HepG2 (cell line): Measurements from ENCODE around the gene CELF2. TPM values are rescaled to one million over a fixed set of nuclear protein-coding genes. Genes with fewer than 3 reads are reported as not detected.

Experiments used
- ATAC-seq: fragments of 200-7000 bp; cut with Tn5 transposase; 3 replicates; pipeline ENCODE4 v1.9.1; 2020; ENCODE audit warnings: mild to moderate bottlenecking, moderate library complexity
- BruUV-seq: library from RNA; stranded (reverse); fragments of 400-500 nt; replicated peaks from 2 replicates; lab custom pipeline; 2021; lab: Mats Ljungman, UMichigan
- CTCF ChIA-PET: fragments of 300-600 bp; formaldehyde crosslinking; extraction: SDS; loops from one replicate; lab custom pipeline; 2021; ENCODE audit warnings: low total read pairs, inconsistent platforms, low intra/inter-chr PET ratio; lab: Yijun Ruan, JAX
- POLR2A ChIA-PET: fragments of 350-600 bp; sonication (Branson Sonifier 250); formaldehyde crosslinking; loops from one replicate; lab custom pipeline; 2020; ENCODE audit warnings: antibody characterized with exemption, inconsistent platforms; lab: Yijun Ruan, JAX
- DNase-seq: peaks from one replicate; pipeline ENCODE4 v3.0.0-alpha.2; 2015; ENCODE audit warnings: low spot score
- FAIRE-seq: peaks from 3 replicates; lab custom pipeline; 2011; peaks lifted over from hg19 to GRCh38; lab: Jason Lieb, UNC
- H2AFZ ChIP-seq: one replicate; pipeline ENCODE4 v1.6.1; 2011; ENCODE audit warnings: low read length, inconsistent platforms
- H3K27ac ChIP-seq: fragments of 300-600 bp; 3 replicates; pipeline ENCODE4 v1.8.0; 2011; ENCODE audit warnings: mixed run types, mild to moderate bottlenecking, mixed read lengths, low read length, inconsistent platforms; ENCODE audit not compliant: insufficient read depth; ENCODE audit errors: extremely low read length
- H3K27me3 ChIP-seq, 2 experiments: fragments of 200-600 bp in 1 of 2; 2 replicates in 1 of 2; 3 replicates in 1 of 2; pipeline versions ENCODE4 v1.6.0 to v1.8.0; 2011; ENCODE audit warnings: low read length in 2 of 2, mild to moderate bottlenecking in 2 of 2, moderate library complexity in 2 of 2, inconsistent platforms in 1 of 2; ENCODE audit not compliant: insufficient read depth in 2 of 2, control insufficient read depth in 1 of 2
- H3K36me3 ChIP-seq, 2 experiments: fragments of 200-600 bp in 1 of 2; replicated peaks in 1 of 2; 2 replicates in 1 of 2; 3 replicates in 1 of 2; pipeline versions ENCODE4 v1.5.1 to v1.8.0; 2011; ENCODE audit warnings: low read length in 2 of 2, inconsistent platforms in 1 of 2; ENCODE audit not compliant: insufficient read depth in 2 of 2, control insufficient read depth in 1 of 2
- H3K4me1 ChIP-seq: 2 replicates; pipeline ENCODE4 v1.5.1; 2012; ENCODE audit warnings: low read length, inconsistent platforms; ENCODE audit not compliant: insufficient read depth
- H3K4me2 ChIP-seq: 2 replicates; pipeline ENCODE4 v1.6.0; 2011; ENCODE audit warnings: low read depth, low read length, inconsistent platforms
- H3K4me3 ChIP-seq, 3 experiments: fragments of 200-600 bp in 1 of 3; sonication (generic), shearing (Covaris generic) in 1 of 3; replicated peaks in 1 of 3; 2 replicates each; pipeline ENCODE4 v1.5.1; 2011 to 2016; ENCODE audit warnings: low read length in 3 of 3, inconsistent platforms in 2 of 3, low read depth in 2 of 3, mild to moderate bottlenecking in 2 of 3, control low read depth in 1 of 3, mixed read lengths in 1 of 3; ENCODE audit not compliant: insufficient read depth in 1 of 3
- H3K79me2 ChIP-seq: one replicate; pipeline ENCODE4 v1.6.1; 2011; ENCODE audit warnings: low read length, inconsistent platforms; ENCODE audit not compliant: insufficient read depth
- H3K9ac ChIP-seq: 2 replicates; pipeline ENCODE4 v1.6.0; 2011; ENCODE audit warnings: mild to moderate bottlenecking, low read depth, low read length, inconsistent platforms; ENCODE audit not compliant: insufficient read depth
- H3K9me3 ChIP-seq: 2 replicates; pipeline ENCODE4 v1.5.1; 2012; ENCODE audit warnings: mild to moderate bottlenecking, low read length
- H4K20me1 ChIP-seq: 2 replicates; pipeline ENCODE4 v1.6.0; 2011; ENCODE audit warnings: inconsistent platforms, mild to moderate bottlenecking, low read length, moderate library complexity; ENCODE audit not compliant: insufficient read depth
- FIP1L1 ChIP-seq: fragments of 200-400 bp; formaldehyde crosslinking; IDR thresholded peaks from 2 replicates; pipeline ENCODE4 v1.6.1; 2018; ENCODE audit warnings: low read depth, mild to moderate bottlenecking, low read length, moderate library complexity, borderline replicate concordance; ENCODE audit not compliant: insufficient read depth
- GATA4 ChIP-seq: sonication (generic); IDR thresholded peaks from 2 replicates; pipeline ENCODE4 v1.6.1; 2016; ENCODE audit warnings: antibody characterized with exemption, low read depth, borderline replicate concordance
- HNRNPH1 ChIP-seq: fragments of 200-400 bp; formaldehyde crosslinking; optimal IDR thresholded peaks from 2 replicates; pipeline ENCODE3; 2017; ENCODE audit warnings: mild to moderate bottlenecking, low read depth, low read length
- HOXA9 ChIP-seq: sonication (generic); formaldehyde crosslinking; IDR thresholded peaks from 2 replicates; pipeline ENCODE4 v1.8.1; 2022; ENCODE audit warnings: missing genetic modification reagents, mild to moderate bottlenecking, moderate library complexity, borderline replicate concordance
- KDM3A ChIP-seq: IDR thresholded peaks from 2 replicates; pipeline ENCODE4 v1.6.1; 2018; ENCODE audit warnings: low read depth, missing compliant biosample characterization
- KLF16 ChIP-seq, 2 experiments: sonication (generic) in 1 of 2; formaldehyde crosslinking in 1 of 2; IDR thresholded peaks; 2 replicates each; pipeline versions ENCODE4 v1.6.1 to v1.8.0; 2016 to 2023; ENCODE audit warnings: missing genetic modification reagents in 2 of 2, missing compliant biosample characterization in 1 of 2
- SETDB1 ChIP-seq: sonication (generic); formaldehyde crosslinking; IDR thresholded peaks from 2 replicates; pipeline ENCODE4 v1.5.1; 2020; ENCODE audit warnings: missing genetic modification reagents, mild to moderate bottlenecking, borderline replicate concordance
- XBP1 ChIP-seq: sonication (generic); formaldehyde crosslinking; IDR thresholded peaks from 2 replicates; pipeline ENCODE4 v1.5.0; 2020; ENCODE audit warnings: missing genetic modification reagents
- ZBTB20 ChIP-seq: sonication (generic); formaldehyde crosslinking; IDR thresholded peaks from 2 replicates; pipeline ENCODE4 v1.8.1; 2023; ENCODE audit warnings: missing genetic modification reagents, low read depth, mild to moderate bottlenecking, borderline replicate concordance
- ZNF205 ChIP-seq: IDR thresholded peaks from 2 replicates; pipeline ENCODE4 v1.6.1; 2018; ENCODE audit warnings: missing biosample characterization, missing genetic modification reagents
- ZNF510 ChIP-seq: sonication (generic); formaldehyde crosslinking; IDR thresholded peaks from 2 replicates; pipeline ENCODE4 v1.4.0; 2020; ENCODE audit warnings: low read depth, mild to moderate bottlenecking, missing genetic modification reagents
- ZNF563 ChIP-seq: sonication (generic); formaldehyde crosslinking; IDR thresholded peaks from 2 replicates; pipeline ENCODE4 v1.8.0; 2022; ENCODE audit warnings: mild to moderate bottlenecking, moderate library complexity, missing genetic modification reagents
- ZNF883 ChIP-seq: sonication (generic); formaldehyde crosslinking; IDR thresholded peaks from 2 replicates; pipeline ENCODE4 v1.5.1; 2020; ENCODE audit warnings: mild to moderate bottlenecking, missing genetic modification reagents; ENCODE audit errors: not compliant biosample characterization
- WGBS: methylation state at CpG from one replicate; pipeline ENCODE4 v1.1.6; 2017; ENCODE audit warnings: low lambda C conversion rate; 5-methylcytosine and 5-hydroxymethylcytosine counted together
- in situ Hi-C: cut with HindIII; loops from 2 replicates; pipeline ENCODE4 v1.10.0; 2017; ENCODE audit warnings: low pct_unique_long_range_greater_than_20kb; ENCODE audit not compliant: extremely low pct_ligation_motif_present
- intact Hi-C: fragments of 100-400 bp; cut with micrococcal nuclease; formaldehyde crosslinking; loops from one replicate; pipeline ENCODE4 v1.10.0; 2022; ENCODE audit not compliant: unreplicated experiment
- polyA plus RNA-seq, 8 experiments: library from polyadenylated mRNA; depleted of rRNA in 3 of 8; stranded (reverse) in 7 of 8; unstranded in 1 of 8; fragments of >200 nt; fragmentation: Illumina TruSeq in 4 of 8; extraction: Trizol in 4 of 8; gene quantifications; 2 replicates each; pipeline versions ENCODE4 v1.2.1 to v1.2.3, GENCODE V29; 2011 to 2016; ENCODE audit warnings: low read depth in 4 of 8, missing spikeins in 1 of 8, mixed read lengths in 1 of 8; ENCODE audit not compliant: insufficient read depth in 1 of 8
- total RNA-seq, 5 experiments: library from RNA; depleted of rRNA; stranded (reverse); fragments of >200 nt; fragmentation: Illumina TruSeq; extraction: Trizol; gene quantifications; 2 replicates each; pipeline ENCODE4 v1.2.3, GENCODE V29; 2016; ENCODE audit warnings: low read depth in 1 of 5
- TF ChIP-seq, protein P1 (sequence below): sonication (generic); formaldehyde crosslinking; conservative IDR thresholded peaks from 2 replicates; pipeline ENCODE4 v1.8.0; 2022; ENCODE audit warnings: missing genetic modification reagents

Gene CELF2
- total and polyA plus RNA-seq, 2 of the 13 experiments (the other 11 are each of a cell fraction or from before 2014, with no cell fraction given): not detected

DNA sequence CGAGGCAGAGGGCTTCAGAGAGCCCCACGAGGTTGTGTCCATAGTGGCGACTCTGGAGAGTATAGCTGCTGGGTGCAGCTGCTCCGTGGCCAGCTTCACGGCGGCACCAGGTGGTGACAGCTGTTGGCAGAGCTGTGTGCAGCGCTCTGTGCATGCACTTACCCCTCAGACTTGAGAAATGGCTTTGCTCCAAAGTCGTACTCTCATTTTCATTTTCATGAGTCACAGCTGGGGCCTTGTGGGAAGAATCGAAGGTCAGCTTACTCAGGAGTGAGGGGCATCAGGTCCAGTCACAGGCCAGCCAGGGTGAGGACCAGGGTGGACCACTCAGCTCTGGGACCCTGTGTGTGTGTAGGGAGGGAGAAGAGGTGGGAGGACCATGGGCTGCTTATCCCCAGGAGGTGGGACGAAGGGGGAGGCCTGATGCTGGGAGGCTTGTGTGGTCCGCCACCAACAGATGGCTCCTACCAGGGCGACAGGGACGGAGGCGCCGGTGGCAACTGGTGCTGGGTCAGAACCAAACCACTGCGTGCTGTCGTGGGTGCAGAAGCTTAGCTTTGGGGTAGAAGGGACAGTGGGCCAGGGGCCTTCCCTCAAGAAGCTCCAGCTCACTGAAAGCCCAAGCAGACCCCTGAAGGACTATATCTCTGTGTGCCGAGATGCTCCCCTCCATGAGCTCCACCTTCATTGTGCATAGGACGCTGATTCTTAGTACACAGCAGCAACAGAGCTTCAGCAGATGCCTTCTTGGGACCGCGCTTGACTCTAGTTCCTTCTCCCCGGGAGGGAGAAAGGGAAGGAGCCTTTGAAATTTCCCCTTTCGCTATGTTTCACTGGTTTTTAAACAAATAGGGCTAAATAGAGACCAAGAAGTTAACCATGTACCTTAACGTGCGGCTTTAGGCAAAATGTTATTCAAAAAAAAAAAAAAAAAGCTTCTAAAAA is 225.0 kb downstream of the CELF2 start:
- no peaks in the 10 kb centered on the region for H3K36me3 ChIP-seq
- H3K27me3 ChIP-seq: peaks cover 7 to 41% of the 10 kb centered on the region in 2 experiments; a peak in 4 of 5 replicates
- no peak for TF ChIP-seq ZNF563 (CRISPR knock-in tag)
- no peak for TF ChIP-seq KLF16 (CRISPR knock-in tag; IDR thresholded peaks at IDR 0.05)
- no peak for TF ChIP-seq HNRNPH1
- TF ChIP-seq ZNF883: no peak
- no peak for TF ChIP-seq HOXA9
- no peak for TF ChIP-seq XBP1
- TF ChIP-seq ZBTB20 (CRISPR knock-in tag): no peak
- TF ChIP-seq FIP1L1: no peak
- TF ChIP-seq GATA4: no peak
- TF ChIP-seq ZNF510 (CRISPR knock-in tag): no peak
- TF ChIP-seq SETDB1 (CRISPR knock-in tag): no peak
- TF ChIP-seq, protein P1, sequence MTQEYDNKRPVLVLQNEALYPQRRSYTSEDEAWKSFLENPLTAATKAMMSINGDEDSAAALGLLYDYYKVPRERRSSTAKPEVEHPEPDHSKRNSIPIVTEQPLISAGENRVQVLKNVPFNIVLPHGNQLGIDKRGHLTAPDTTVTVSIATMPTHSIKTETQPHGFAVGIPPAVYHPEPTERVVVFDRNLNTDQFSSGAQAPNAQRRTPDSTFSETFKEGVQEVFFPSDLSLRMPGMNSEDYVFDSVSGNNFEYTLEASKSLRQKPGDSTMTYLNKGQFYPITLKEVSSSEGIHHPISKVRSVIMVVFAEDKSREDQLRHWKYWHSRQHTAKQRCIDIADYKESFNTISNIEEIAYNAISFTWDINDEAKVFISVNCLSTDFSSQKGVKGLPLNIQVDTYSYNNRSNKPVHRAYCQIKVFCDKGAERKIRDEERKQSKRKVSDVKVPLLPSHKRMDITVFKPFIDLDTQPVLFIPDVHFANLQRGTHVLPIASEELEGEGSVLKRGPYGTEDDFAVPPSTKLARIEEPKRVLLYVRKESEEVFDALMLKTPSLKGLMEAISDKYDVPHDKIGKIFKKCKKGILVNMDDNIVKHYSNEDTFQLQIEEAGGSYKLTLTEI (CRISPR knock-in tag): no peak
- no peak for TF ChIP-seq ZNF205
- no peak for TF ChIP-seq KDM3A (CRISPR knock-in tag)
- intact Hi-C loops (no loop called here), in situ Hi-C loops (no loop called here)
- ChIA-PET POLR2A (no interaction called here), CTCF (no interaction called here)
- H2AFZ ChIP-seq: no peak overlapping the region
- H3K9me3 ChIP-seq: no peaks in the 10 kb centered on the region
- H4K20me1 ChIP-seq: no peaks in the 10 kb centered on the region
- WGBS: 38% methylated on average over 18 of the region's 25 CpGs
- no peak overlapping the region for H3K27ac ChIP-seq
- ATAC-seq (no peak; the same call in 2 of the 3 replicates), FAIRE-seq (no peak), DNase-seq (no peak)
- H3K79me2 ChIP-seq: no peaks in the 10 kb centered on the region
- H3K4me3 ChIP-seq: no peak overlapping the region
- no TSS peak for BruUV-seq
- H3K4me2 ChIP-seq: no peak overlapping the region
- no peak overlapping the region for H3K9ac ChIP-seq
- H3K4me1 ChIP-seq: no peaks in the 10 kb centered on the region
